ENCODE results near the gene SHISA3.

The SHISA3 gene

DNA sequence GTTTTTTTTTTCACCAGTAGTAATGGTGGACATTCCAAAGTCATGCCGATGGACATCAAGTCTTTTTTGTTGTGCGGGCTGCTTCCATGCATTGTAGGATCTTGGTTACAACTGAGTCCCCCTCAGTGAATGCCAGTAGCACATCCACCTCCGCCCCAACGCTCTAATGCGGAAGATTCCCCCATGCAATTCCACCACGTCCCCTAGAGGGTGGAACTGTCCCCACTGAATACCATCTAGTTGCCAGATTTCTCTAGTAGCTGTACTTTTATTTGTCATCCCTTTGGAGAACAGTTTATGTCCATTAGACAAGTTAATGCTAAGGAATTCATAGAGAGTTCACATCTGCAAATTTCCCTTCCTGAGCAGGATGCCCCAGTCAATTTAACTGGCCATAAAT, 6.7 kb downstream of the SHISA3 start:
- Histone ChIP-seq H3K27ac (ENCODE audit: low read depth, low read length) (no peak overlapping the region), H3K9me2 (replicated peaks; ENCODE audit: insufficient read depth, low read length) (no peaks in the 10 kb centered on the region), H3K36me3 (ENCODE audit: low read length) (no peaks in the 10 kb centered on the region), H3K4me2 (ENCODE audit: low read depth, low read length, poor library complexity, severe bottlenecking) (no peak overlapping the region), H3K79me2 (ENCODE audit: insufficient read depth, low read length) (no peaks in the 10 kb centered on the region), H3K9me3 (ENCODE audit: insufficient read depth, low read length) (no peaks in the 10 kb centered on the region), H3F3A (ENCODE audit: insufficient read depth) (no peaks in the 10 kb centered on the region), H2AFZ (ENCODE audit: low read depth, low read length, severe bottlenecking) (no peak overlapping the region), H3K9ac (ENCODE audit: low read length) (no peak overlapping the region), H3K4me3 (ENCODE audit: insufficient read depth, low read length, poor library complexity, severe bottlenecking) (no peak overlapping the region), H3K27me3 (ENCODE audit: low read length) (no peaks in the 10 kb centered on the region), H4K20me1 (ENCODE audit: low read depth, low read length) (no peaks in the 10 kb centered on the region)
- no peak for TF ChIP-seq CTCF (IDR thresholded peaks at IDR 0.05; ENCODE audit: insufficient read depth, low read length, poor library complexity, severe bottlenecking)
- no peak for TF ChIP-seq EZH2phosphoT487 (conservative IDR thresholded peaks at IDR 0.05; ENCODE audit: low read length)

GRCh38 chr4:42410446-42410845, 13.2 kb downstream of the SHISA3 start:
- no peak overlapping the region for H3K27ac ChIP-seq (ENCODE audit: low read depth, low read length)
- no peaks in the 10 kb centered on the region for H3F3A ChIP-seq (ENCODE audit: insufficient read depth)
- no peaks in the 10 kb centered on the region for H3K27me3 ChIP-seq (ENCODE audit: low read length)
- H4K20me1 ChIP-seq (ENCODE audit: low read depth, low read length): no peaks in the 10 kb centered on the region
- no peak overlapping the region for H2AFZ ChIP-seq (ENCODE audit: low read depth, low read length, severe bottlenecking)
- no peak overlapping the region for H3K4me2 ChIP-seq (ENCODE audit: low read depth, low read length, poor library complexity, severe bottlenecking)
- H3K4me3 ChIP-seq (ENCODE audit: insufficient read depth, low read length, poor library complexity, severe bottlenecking): no peak overlapping the region
- no peaks in the 10 kb centered on the region for H3K9me3 ChIP-seq (ENCODE audit: insufficient read depth, low read length)
- TF ChIP-seq CTCF (IDR thresholded peaks at IDR 0.05; ENCODE audit: insufficient read depth, low read length, poor library complexity, severe bottlenecking): no peak
- TF ChIP-seq EZH2phosphoT487 (conservative IDR thresholded peaks at IDR 0.05; ENCODE audit: low read length): no peak
- H3K36me3 ChIP-seq (ENCODE audit: low read length): 0 out of 2 replicates have a peak, but pooled peaks cover under 1% of the 10 kb centered on the region
- H3K79me2 ChIP-seq (ENCODE audit: insufficient read depth, low read length): no peaks in the 10 kb centered on the region
- no peak overlapping the region for H3K9ac ChIP-seq (ENCODE audit: low read length)
- no peaks in the 10 kb centered on the region for H3K9me2 ChIP-seq (replicated peaks; ENCODE audit: insufficient read depth, low read length)

- 0 out of 2 replicates have a peak, but pooled peaks cover 3% of the 10 kb centered on the region for H3K36me3 ChIP-seq (ENCODE audit: low read length)
- H3K9ac ChIP-seq (ENCODE audit: low read length): no peak overlapping the region
- no peaks in the 10 kb centered on the region for H3K27me3 ChIP-seq (ENCODE audit: low read length)
- no peak overlapping the region for H2AFZ ChIP-seq (ENCODE audit: low read depth, low read length, severe bottlenecking)
- H4K20me1 ChIP-seq (ENCODE audit: low read depth, low read length): no peaks in the 10 kb centered on the region
- no peaks in the 10 kb centered on the region for H3K9me2 ChIP-seq (replicated peaks; ENCODE audit: insufficient read depth, low read length)
- H3K4me3 ChIP-seq (ENCODE audit: insufficient read depth, low read length, poor library complexity, severe bottlenecking): no peak overlapping the region
- H3K4me2 ChIP-seq (ENCODE audit: low read depth, low read length, poor library complexity, severe bottlenecking): no peak overlapping the region
- no peak for TF ChIP-seq CTCF (IDR thresholded peaks at IDR 0.05; ENCODE audit: insufficient read depth, low read length, poor library complexity, severe bottlenecking)
- no peak for TF ChIP-seq EZH2phosphoT487 (conservative IDR thresholded peaks at IDR 0.05; ENCODE audit: low read length)
- H3K9me3 ChIP-seq (ENCODE audit: insufficient read depth, low read length): no peaks in the 10 kb centered on the region
- no peaks in the 10 kb centered on the region for H3K79me2 ChIP-seq (ENCODE audit: insufficient read depth, low read length)
- H3F3A ChIP-seq (ENCODE audit: insufficient read depth): no peaks in the 10 kb centered on the region
- no peak overlapping the region for H3K27ac ChIP-seq (ENCODE audit: low read depth, low read length)
Observed at GRCh38 chr4:42411803-42412202, 14.5 kb downstream of the SHISA3 start.

Measured in SU-DHL-6 (cell line).